SKM-1 treated with dmso at 0.1 percent for 144 hours (cell line): ENCODE data around the gene FGD2.

Experiments used
- DNase-seq: peaks from one replicate; lab custom pipeline; 2025; ENCODE audit not compliant: unreplicated experiment; lab: John Stamatoyannopoulos, UW

The FGD2 gene

GRCh38 chr6:37017606-37018197 is 12.2 kb downstream of the FGD2 start:
- no peak for DNase-seq

DNA sequence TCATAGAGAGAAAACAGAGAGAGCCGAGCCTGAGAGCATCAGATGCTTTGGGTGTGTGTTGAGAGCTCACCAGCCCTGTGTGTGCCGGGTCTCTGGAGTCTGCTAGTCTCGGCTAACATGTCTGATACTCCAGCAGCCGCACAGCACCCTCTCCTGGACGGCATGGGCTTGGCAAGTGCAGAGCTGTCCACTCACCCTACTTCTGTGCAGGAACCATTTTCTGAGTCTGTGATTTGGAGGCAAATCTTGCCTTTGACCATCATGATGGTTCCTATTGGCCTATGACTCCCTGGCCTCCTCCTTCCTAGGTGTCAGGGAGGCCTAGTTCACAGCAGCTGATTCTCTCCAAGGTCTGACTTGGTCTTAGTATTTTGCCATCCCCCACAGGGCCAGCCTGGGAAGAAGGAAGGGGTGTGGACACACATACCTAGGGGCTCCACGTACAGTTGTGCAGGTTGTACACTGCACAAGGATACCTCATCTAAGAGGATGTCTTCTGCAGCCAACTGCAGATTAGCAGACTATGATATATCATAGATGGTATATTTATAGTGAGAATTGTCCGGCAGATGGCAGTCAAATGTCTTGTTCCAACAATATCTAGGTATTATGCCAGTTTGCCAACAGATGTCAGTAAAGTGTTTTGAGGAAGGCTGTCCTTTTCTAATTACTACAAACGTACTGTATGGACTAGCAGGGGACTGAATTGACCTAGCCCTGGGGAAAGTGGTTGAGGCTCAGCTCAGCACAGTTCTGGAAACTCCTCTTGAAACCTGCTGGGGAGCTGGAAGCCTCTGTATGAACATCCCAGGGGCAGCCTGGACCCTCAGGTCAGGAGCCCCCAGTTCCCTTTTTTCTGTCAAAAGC is 13.0 kb downstream of the FGD2 start:
- DNase-seq, result peak; percentile 79

DNA sequence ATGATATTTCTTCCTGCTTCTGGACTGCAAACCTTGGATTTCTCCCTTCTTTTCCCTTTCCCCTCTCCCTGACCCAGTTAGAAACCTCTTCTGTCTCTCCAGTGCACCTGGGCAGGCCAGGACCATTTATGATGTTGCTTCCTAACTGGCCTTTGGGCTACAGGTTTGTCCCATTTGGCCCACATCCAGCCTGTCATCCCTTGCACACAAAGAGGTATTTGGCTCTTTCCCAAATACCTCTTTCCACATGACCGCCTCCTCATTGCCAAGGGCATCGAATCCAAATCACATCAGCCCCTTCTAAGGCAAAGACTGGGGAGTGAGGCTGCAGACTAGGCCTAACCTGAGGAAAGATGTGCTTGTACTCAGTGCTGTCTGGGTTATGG is 13.6 kb downstream of the FGD2 start:
- no peak for DNase-seq

- DNase-seq, result no peak
These were observed 14.9 kb downstream of the FGD2 start for GRCh38 chr6:37020381-37020780.

GRCh38 chr6:37020812-37021211 is 15.4 kb downstream of the FGD2 start:
- no peak for DNase-seq

DNA sequence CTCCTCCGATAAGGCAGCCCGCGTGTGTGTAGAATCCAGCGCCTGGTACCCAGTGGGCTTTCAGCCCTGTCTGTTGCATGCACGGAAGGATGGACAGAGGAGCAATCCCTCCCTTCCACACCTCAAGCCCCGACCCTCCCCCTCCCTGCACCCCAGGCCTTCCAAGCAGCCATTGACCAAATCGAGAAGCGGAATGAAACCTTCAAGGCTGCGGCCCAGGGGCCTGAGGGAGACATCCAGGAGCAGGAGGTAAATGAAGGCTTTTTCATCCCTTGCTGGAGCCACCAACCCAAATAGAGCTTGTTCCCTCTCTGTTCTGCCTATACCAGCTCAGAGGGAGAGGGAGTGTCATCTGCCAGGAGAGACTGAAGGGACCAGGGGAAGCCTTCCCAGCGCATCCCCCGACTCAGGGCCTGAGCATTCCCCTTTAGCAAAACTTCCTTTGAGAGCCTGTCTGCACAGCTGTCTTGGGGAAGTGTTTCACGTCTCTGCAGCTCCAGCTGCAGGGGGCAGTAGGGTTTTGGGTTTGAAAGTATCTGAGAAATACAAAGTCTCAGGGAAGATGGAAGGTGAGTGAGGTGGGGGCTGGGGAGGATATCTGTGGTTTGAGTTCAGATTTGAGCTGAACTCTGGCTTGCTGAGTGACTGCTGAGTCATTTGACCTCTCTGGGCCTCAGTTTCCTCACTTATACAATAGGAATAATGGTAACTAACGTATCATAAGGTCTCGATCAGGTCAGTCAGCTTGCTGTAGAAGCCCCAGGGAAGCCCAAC is 16.1 kb downstream of the FGD2 start:
- DNase-seq, result peak; percentile 52

GRCh38 chr6:37022135-37022863 is 16.8 kb downstream of the FGD2 start:
- DNase-seq, result no peak

- no peak for DNase-seq
These were observed 19.3 kb downstream of the FGD2 start for GRCh38 chr6:37024656-37025337.

DNA sequence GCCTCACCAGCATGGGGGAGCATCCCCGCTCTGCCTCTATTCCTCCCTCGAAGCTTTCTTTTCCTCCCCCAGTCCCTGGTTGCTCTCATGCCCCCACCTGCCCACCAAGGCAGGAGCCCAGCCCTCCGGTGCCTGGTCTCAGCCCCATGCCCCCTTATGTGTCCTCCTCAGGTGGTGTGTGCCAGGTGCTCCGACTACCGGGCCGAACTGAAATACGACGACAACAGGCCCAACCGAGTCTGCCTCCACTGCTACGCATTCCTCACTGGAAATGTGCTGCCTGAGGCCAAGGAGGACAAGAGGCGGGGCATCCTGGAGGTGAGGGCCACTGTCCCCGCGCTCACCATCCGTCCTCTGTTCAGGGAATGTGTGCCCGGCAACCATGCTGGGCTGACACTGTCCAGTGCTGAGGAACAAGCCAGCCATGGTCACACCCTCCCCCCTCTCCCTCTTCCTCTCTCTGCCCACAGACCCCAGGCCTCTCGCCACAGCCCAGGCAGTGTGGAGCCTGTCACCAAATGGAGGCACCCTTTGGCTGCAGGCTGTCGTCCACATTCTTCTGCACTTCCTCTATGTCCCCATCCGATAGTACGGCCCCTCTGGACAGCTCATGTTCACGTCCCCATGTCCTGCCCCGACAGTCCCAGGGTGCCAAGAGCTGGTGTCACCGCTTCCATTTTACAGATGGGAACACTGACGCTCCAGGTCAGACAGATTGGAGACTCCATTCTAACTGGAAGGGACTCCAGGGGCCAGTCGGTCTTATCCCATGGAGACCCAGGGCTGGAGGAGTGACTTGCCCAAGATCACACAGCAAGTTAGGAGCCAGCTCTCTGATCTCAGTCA is 20.4 kb downstream of the FGD2 start:
- DNase-seq, result no peak

DNA sequence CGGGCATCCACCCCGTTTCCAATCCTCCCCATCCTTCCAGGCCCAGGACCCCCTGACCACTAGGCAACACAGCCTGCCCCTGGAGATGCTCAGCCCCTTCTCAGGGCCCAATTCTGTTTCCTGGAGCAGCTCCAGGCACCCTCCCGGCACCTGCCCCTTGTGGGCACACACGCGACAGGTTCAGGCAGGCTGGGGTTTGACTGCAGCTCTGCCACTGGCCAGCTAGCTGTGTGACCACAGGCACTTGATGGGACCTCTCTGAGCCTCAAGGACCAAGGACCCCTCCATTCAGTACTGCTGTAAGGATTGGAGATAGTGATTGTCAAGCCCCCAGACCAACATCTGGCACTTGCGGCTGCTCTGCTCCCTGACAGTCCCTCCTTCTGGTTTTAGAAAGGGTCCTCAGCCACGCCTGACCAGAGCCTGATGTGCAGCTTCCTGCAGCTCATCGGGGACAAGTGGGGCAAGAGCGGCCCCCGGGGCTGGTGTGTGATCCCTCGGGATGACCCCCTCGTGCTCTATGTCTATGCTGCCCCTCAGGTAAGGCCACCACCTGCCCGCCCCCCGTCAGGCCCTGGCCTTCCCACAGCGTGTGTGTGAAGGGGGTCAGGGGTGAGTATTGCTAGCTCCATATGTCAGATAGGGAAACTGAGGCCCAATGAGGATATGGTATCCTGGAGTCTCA is 21.7 kb downstream of the FGD2 start:
- no peak for DNase-seq

GRCh38 chr6:37027811-37028469 is 22.5 kb downstream of the FGD2 start:
- DNase-seq, result no peak

- peak; percentile 80 for DNase-seq
These were observed 24.0 kb downstream of the FGD2 start for GRCh38 chr6:37029249-37029971.

DNA sequence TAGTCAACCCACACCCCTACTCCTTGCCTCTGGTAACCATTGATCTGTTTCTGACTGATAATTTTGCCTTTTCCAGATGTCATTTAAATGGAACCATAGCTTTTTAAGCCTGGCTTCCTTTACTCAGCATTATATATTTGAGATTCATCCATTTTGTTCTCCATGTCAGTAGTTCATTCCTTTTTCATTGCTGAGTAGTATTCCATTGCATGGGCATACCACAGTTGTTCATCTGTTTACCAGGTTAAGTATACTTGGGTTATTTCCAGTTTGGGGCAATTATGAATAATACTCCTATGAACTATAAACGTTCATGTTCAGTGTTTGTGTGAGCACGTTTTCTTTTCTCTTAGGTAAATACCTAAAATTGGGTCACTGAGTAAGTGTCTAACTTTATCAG is 25.1 kb downstream of the FGD2 start:
- DNase-seq, result no peak

GRCh38 chr6:37032239-37032638 is 26.8 kb downstream of the FGD2 start:
- DNase-seq, result no peak

DNA sequence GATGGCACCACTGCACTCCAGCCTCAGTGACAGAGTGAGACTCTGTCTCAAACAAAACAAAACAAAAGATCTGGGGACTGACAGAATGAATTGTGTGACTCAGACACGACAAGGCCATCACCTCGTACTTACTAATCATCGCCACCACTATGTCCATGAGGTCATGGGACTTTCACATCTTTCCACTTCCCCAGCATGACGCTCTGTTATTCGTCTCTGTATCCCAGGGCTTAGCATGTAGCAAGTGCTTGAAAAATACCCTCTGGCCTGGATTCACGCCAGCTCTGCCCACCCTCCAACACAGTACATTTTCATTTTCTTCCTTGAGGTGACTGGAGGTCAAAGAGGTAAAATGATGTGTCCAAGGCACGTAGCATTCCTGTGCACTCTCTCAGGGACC is 27.8 kb downstream of the FGD2 start:
- DNase-seq, result no peak

DNA sequence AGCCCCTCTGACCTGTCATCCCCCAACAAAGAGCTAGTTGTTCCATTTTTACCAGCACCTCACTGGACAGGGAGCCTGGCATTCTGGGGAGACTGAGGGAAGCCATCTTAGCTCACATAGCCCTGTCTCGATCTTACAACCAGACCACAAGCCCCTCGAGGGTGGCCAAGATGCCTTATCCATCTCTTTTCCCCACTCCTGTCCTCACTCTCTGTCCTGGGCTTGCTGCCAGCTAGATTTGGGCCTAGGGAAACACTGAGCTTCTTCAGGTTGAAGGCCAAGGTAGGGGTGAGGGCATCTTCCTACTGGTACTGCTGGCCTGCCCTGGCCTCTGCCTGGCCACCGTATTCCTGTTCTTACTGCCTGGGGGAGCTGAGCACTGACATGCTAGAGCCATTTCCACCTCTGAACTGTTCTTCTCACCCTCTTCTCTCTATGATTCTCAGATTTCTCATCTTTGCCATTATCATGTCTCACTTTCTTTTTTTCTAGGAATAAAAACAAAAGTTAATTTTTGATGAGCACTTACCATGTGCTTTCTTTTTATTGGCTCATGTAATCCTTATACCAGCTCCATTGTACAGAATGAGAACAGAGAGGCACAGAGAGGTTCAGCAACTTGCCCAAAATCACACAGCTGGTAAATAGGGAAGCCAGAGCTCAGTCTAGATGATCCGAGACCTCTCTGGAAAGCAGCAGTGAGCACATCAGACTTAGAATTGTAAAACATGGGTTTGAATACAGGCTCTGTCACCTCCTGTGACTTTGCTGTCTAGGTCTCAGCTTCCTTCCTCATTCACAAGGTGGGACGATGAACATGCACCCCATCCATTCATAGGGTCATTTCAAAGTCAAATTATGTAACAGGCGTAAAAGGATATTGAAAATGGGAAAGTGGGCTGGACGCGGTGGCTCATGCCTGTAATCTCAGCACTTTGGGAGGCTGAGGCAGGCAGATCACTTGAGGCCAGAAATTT is 28.7 kb downstream of the FGD2 start:
- DNase-seq, result peak; percentile 70

DNA sequence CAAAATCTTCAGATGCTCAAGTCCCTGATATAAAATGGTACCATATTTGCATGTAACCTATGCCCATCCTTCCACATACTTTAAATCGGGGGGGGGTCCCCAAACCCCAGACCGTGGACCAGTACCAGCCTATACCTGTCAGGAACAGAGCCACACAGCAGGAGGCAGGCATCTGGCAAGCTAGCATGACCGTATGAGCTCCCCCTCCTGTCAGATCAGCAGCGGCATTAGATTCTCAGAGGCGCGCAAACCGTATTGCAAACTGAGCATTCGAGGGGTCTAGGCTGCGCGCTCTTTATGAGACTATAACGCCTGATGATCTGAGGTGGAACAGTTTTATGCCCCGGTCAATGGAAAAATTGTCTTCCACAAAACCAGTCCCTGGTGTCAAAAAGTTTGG is 30.7 kb downstream of the FGD2 start:
- no peak for DNase-seq
